Measurements from ENCODE around the gene MEIS2. TPM values are rescaled to one million over a fixed set of nuclear protein-coding genes. Genes with fewer than 3 reads are reported as not detected.

Gene MEIS2
- total RNA-seq, 2 donors from 2014 or later: 7.1 to 9.7 TPM

- no peak for DNase-seq
- WGBS, 2 experiments (ENCODE audit: insufficient coverage in 1 of 2, insufficient read length in 1 of 2): 55% methylated on average over 2 of the region's 2 CpGs; no CpG with 5 or more reads in 1 of the 2 experiments
- no peak overlapping the region for H3K27ac ChIP-seq (ENCODE audit: low read depth, low read length)
- H3K9me3 ChIP-seq (ENCODE audit: control insufficient read depth, low read length): no peaks in the 10 kb centered on the region
- no peak for TF ChIP-seq CTCF (conservative IDR thresholded peaks at IDR 0.05)
- peaks cover 75% of the 10 kb centered on the region for H3K27me3 Mint-ChIP-seq (ENCODE audit: insufficient read depth)
- H3K4me3 ChIP-seq (ENCODE audit: low read length): no peak overlapping the region
- no peak overlapping the region for H3K27ac Mint-ChIP-seq
- no peaks in the 10 kb centered on the region for H3K36me3 Mint-ChIP-seq (ENCODE audit: low read depth)
- peaks cover 31% of the 10 kb centered on the region for H3K4me1 Mint-ChIP-seq
- peaks cover 8% of the 10 kb centered on the region for H3K4me1 ChIP-seq (ENCODE audit: control insufficient read depth, insufficient read depth, low read length)
- H3K27me3 ChIP-seq (ENCODE audit: control insufficient read depth, insufficient read depth, low read length, poor library complexity, severe bottlenecking): peaks cover 69% of the 10 kb centered on the region
- H3K9ac ChIP-seq (ENCODE audit: extremely low read depth, low read length, poor library complexity, severe bottlenecking): no peak overlapping the region
- no peaks in the 10 kb centered on the region for H3K9me3 Mint-ChIP-seq
- H3K4me3 Mint-ChIP-seq: no peak overlapping the region
- H3K36me3 ChIP-seq (ENCODE audit: control insufficient read depth, insufficient read depth, low read length): no peaks in the 10 kb centered on the region
Observed at GRCh38 chr15:36875740-36876334, 224.5 kb downstream of the MEIS2 start.

GRCh38 chr15:36874930-36875329 is 225.4 kb downstream of the MEIS2 start:
- no peaks in the 10 kb centered on the region for H3K9me3 ChIP-seq (ENCODE audit: control insufficient read depth, low read length)
- no peak overlapping the region for H3K4me3 Mint-ChIP-seq
- peaks cover 2% of the 10 kb centered on the region for H3K4me1 ChIP-seq (ENCODE audit: control insufficient read depth, insufficient read depth, low read length)
- no peak for DNase-seq
- H3K9me3 Mint-ChIP-seq: no peaks in the 10 kb centered on the region
- peaks cover 60% of the 10 kb centered on the region for H3K27me3 ChIP-seq (ENCODE audit: control insufficient read depth, insufficient read depth, low read length, poor library complexity, severe bottlenecking)
- no peak for TF ChIP-seq CTCF (conservative IDR thresholded peaks at IDR 0.05)
- H3K9ac ChIP-seq (ENCODE audit: extremely low read depth, low read length, poor library complexity, severe bottlenecking): no peak overlapping the region
- H3K27me3 Mint-ChIP-seq (ENCODE audit: insufficient read depth): peaks cover 66% of the 10 kb centered on the region
- no peak overlapping the region for H3K4me3 ChIP-seq (ENCODE audit: low read length)
- peaks cover 29% of the 10 kb centered on the region for H3K4me1 Mint-ChIP-seq
- H3K27ac Mint-ChIP-seq: no peak overlapping the region
- H3K27ac ChIP-seq (ENCODE audit: low read depth, low read length): no peak overlapping the region
- 92 to 100% methylated on average over 1 to 3 of the region's 5 CpGs for whole genome bisulfite sequencing, 2 experiments (ENCODE audit: insufficient coverage in 1 of 2, insufficient read length in 1 of 2)
- H3K36me3 ChIP-seq (ENCODE audit: control insufficient read depth, insufficient read depth, low read length): no peaks in the 10 kb centered on the region
- H3K36me3 Mint-ChIP-seq (ENCODE audit: low read depth): no peaks in the 10 kb centered on the region

GRCh38 chr15:36867436-36867835 is 232.9 kb downstream of the MEIS2 start:
- no peak overlapping the region for H3K4me3 ChIP-seq (ENCODE audit: low read length)
- no peaks in the 10 kb centered on the region for H3K4me1 Mint-ChIP-seq
- H3K27ac ChIP-seq (ENCODE audit: low read depth, low read length): no peak overlapping the region
- H3K27me3 Mint-ChIP-seq (ENCODE audit: insufficient read depth): peaks cover 4% of the 10 kb centered on the region
- DNase-seq: no peak
- H3K9me3 ChIP-seq (ENCODE audit: control insufficient read depth, low read length): no peaks in the 10 kb centered on the region
- no peak overlapping the region for H3K9ac ChIP-seq (ENCODE audit: extremely low read depth, low read length, poor library complexity, severe bottlenecking)
- 90 to 100% methylated on average over 3 to 4 of the region's 4 CpGs for WGBS, 2 experiments (ENCODE audit: insufficient coverage in 1 of 2, insufficient read length in 1 of 2)
- peaks cover 4% of the 10 kb centered on the region for H3K27me3 ChIP-seq (ENCODE audit: control insufficient read depth, insufficient read depth, low read length, poor library complexity, severe bottlenecking)
- no peak overlapping the region for H3K4me3 Mint-ChIP-seq
- H3K9me3 Mint-ChIP-seq: no peaks in the 10 kb centered on the region
- no peaks in the 10 kb centered on the region for H3K36me3 ChIP-seq (ENCODE audit: control insufficient read depth, insufficient read depth, low read length)
- no peak for TF ChIP-seq CTCF (conservative IDR thresholded peaks at IDR 0.05)
- no peaks in the 10 kb centered on the region for H3K4me1 ChIP-seq (ENCODE audit: control insufficient read depth, insufficient read depth, low read length)
- H3K27ac Mint-ChIP-seq: no peak overlapping the region
- H3K36me3 Mint-ChIP-seq (ENCODE audit: low read depth): no peaks in the 10 kb centered on the region
